ENCODE results near the gene COL2A1.
"Not testable (repeated sequence)": the region's sequence is repeated elsewhere in the genome, so short reads cannot be mapped to it uniquely, and the experiment has no call there.

The COL2A1 gene

GRCh38 chr12:47972895-47973294 lies 31.4 kb downstream of the COL2A1 start:
- no peak for DNase-seq

GRCh38 chr12:47970843-47971242 lies 33.4 kb downstream of the COL2A1 start:
- no peak for DNase-seq

GRCh38 chr12:47969845-47970244 lies 34.4 kb downstream of the COL2A1 start:
- no peak for DNase-seq

GRCh38 chr12:47967461-47968321 lies 36.6 kb downstream of the COL2A1 start:
- no peak for DNase-seq

DNA sequence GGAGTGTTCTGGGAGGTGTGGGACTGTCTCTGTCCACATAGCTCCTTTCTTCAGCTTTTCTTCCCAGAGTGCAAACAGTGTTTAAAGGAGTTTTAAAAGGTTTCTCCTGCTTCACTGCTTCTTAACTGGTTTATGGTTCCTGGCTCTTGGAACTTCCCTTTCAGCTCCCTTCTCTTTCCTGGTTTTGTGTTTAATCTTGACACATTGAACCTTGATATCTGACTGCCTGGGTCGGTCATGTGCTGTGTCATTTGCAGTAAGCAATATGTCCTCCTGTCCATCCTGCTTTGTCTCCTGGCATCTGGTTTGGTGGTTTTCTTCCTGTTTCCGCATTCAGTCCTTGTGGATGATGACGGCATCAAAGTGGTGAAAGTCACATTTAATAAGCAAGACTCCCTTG lies 38.7 kb downstream of the COL2A1 start:
- DNase-seq = no peak

DNA sequence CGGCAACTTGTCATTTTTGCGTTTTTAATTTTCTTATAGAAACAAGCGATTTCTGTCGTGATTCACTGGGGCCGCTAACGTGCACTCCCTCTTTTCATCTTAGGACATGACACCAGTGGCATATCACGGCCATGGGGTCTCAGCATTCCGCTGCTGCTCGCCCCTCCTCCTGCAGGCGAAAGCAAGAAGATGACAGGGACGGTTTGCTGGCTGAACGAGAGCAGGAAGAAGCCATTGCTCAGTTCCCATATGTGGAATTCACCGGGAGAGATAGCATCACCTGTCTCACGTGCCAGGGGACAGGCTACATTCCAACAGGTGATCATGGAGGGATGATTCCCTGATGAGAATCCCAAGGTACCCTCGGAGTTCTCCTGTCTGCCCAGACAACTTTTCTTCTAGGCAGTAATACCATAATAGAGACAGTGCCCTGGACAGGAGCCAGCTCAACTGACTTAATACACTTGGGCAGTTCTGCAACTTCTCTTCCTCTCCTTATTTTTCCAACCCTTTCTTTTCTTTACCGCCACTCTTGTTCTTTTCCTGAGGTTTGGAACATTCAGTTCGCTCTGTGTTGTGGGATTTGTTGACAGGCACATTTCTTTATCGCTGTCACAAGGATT lies 40.1 kb downstream of the COL2A1 start:
- DNase-seq = no peak

DNA sequence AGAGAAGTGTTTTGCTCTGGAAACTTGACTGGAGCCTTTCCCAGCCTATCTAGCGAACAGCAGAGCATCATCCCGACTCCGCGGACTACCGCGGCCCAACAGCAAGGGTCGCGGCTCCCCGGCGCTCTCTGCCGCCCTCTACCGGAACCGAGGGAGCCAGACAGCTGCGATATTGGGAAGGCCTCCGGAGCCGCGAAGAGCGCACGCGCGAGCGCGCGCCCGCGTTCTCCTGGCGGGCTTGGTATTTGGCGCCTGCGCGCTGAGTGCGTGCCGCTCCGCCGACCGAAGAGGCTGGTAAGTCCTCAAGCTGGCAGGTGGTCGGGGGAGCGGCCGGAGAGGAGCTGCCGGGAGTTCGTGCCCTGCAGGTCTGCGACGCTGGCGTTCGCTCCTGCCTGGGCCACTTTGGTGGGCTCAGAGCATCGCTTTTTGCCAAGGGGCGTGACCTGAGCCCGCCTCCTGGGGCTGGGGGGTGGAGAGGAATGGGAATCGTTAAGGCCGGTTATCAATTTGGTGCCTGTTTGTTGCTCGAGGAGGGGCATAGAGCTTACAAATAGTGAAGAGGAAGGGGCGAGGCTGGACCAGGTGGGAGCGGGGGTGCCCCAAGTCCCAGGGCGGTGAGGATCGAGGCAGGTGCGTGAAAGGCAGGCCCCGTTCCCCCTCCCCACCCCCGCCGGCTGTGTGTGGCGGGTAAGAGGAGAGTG lies 40.8 kb downstream of the COL2A1 start, which contains the start of gene TMEM106C:
Gene TMEM106C (plus strand): TSS at position 257 of the 701 bp plus-strand sequence. CDS start 641 bp downstream, outside the sequence.
- DNase-seq = peak; percentile 90 to 93

DNA sequence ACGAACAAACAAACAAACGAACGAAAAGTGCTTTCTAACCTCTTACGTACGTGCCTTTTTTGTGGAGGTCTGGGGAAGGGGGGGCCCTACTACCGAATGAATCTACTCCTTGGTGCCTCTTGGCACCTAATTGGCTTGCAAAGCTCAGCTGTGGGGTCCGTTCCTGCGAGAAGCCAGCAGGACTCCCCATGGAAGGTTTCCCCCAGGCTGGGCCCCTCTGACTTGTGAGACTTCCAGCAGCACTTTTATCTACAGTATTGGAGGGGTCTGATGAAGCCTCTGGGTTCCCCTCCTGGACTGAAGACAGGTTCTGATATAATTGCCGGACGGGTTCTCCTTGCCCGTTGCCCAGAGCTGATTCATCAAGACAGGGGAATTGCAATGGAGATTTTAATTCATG lies 42.1 kb downstream of the COL2A1 start:
- no peak for DNase-seq

DNA sequence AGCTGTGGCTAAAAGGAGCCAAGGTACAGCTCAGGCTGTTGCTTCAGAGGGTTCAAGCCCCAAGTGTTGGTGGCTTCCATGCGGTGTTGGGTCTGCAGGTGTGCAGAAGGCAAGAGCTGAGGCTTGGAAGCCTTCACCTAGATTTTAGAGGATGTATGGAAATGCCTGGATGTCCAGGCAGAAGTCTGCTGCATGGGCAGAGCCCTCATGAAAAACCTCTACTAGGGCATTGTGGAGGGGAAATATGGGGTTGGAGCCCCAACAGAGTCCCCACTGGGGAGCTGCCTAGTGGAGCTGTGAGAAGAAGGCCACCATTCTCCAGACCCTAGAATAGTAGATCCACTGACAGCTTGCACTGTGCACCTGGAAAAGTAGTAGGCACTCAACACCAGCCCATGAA lies 46.6 kb downstream of the COL2A1 start:
- DNase-seq = not testable (repeated sequence)

- DNase-seq = no peak
These were observed 49.2 kb downstream of the COL2A1 start for GRCh38 chr12:47955059-47955458.

GRCh38 chr12:47954467-47955045 lies 49.7 kb downstream of the COL2A1 start:
- no peak for DNase-seq

DNA sequence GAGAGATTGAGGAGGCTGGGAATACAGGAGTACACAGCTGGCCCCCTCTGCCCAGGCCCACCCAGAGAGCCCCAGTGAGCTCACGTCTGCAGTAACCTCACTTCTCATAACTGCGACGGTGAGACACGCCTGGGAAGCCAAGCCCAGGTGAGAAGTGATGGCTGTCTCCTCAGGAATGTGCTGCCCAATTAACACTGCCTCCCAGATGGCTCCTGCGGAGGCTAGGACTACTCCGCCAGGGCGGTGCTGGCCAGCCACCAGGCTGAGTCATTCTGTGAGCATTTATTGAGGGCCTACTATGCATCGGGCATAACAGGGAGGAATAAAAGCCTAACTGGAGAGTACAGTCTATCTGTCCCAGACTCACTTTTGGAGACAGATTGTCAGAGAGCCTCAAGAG lies 50.2 kb downstream of the COL2A1 start:
- DNase-seq = no peak

DNA sequence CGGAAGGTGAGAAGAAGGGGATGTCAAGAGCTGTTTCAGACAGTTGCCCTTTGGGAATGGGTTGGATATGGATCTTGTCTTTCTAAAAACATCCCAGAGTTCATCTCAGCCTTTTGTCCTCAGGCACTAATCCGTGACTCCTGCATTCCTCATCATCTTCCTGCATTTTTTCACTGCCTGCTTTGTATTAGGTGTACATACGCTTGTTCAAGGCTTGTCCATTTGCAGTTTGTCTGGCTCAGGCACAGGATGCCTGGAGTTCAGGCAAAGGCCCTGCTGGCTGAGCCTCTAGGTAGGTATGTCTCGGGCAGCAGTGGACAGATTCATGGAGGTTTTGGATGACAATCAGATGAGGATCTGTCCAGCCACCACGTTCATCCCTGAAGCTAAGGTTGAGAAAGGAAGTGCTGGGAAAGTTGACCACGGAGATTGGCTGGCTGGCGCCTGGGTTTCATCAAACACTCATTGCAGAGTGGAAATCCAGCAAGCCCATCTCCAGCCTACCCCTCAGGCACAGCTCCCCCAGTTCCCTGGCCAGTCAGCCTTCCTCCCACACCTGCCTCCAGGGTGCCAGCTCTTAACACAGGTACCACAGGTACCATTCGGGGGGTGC lies 53.3 kb downstream of the COL2A1 start:
- no peak for DNase-seq

GRCh38 chr12:47949441-47950341 lies 54.6 kb downstream of the COL2A1 start:
- DNase-seq = peak; percentile 70 to 72

- no peak for DNase-seq
These were observed 56.9 kb downstream of the COL2A1 start for GRCh38 chr12:47947341-47947740.

- peak; percentile 47 to 48 for DNase-seq
These were observed 57.6 kb downstream of the COL2A1 start for GRCh38 chr12:47946413-47947323.

- DNase-seq = no peak
These were observed 58.9 kb downstream of the COL2A1 start for GRCh38 chr12:47945341-47945728.

DNA sequence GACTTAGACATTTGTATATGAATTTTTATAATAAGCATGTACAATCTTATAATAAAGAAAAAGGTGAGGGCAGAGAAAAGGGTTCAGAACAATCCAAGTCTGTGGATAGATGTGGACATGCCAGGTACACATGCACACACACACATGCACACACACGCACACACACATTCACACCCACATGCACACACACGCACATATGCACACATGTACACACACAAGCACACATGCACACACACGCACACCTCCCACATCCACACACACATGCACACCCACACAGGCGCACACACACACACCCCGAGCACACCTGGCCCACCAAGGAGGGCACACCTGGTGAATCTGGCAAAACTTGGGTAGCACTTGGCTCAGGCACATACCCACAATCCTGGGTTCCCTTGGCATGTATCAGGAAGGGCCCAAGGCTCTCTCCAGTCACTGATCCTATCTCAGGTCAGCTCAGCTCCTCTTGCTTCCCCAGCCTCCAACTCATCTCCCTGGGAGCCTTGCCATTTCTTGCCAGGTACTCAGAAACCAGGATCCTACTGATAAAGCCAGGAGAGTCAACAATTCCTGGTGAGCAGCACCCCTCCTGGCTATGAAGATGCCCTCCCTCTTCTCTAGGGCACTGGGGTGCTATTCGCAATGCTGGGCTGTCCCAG lies 59.5 kb downstream of the COL2A1 start:
- no peak for DNase-seq

DNA sequence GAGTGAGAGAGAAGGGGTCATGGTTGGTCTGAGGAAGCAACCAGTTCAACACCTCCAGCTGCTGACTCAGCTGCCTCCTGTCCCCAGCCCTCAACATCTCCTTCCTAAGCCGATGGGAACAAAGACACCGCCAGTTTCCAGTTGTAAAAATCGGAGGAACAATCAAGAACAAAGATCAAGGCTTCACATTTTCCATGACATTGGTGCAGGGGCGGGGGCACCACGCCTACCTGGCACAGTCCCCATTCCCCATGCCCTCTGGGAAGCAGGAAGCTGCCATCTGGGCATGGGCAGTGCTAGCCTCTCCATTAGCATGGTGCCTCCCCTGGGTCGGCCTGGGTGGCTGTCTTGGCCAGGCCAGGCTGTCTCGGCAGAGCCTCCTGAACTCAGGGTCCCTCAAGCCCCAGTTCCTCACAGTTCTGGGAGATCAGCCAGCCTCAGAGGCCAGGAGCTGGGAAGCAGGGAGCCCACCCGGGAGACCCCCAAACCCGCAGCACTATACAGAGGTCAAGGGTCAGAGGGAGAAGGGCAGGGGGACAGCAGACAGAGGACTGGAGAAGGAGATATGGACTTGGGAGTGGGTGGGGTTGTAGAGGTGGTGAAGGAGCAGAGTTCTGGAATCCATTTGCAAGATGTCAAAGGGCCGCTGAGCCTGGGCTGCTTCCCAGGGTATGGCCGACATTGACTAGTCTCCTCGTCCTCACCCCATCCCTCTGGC lies 60.5 kb downstream of the COL2A1 start:
- no peak for DNase-seq
